OCI-LY7 (cell line): ENCODE results near the gene GABARAP. TPM values are rescaled to one million over a fixed set of nuclear protein-coding genes. Genes with fewer than 3 reads are reported as not detected.

Source experiments
- BruUV-seq: library from RNA; stranded (reverse); fragments of 400-500 nt; replicated peaks from 2 replicates; lab custom pipeline; 2021; lab: Mats Ljungman, UMichigan
- CTCF ChIA-PET: fragments of 300-600 bp; sonication (Branson Sonifier 250); formaldehyde crosslinking; loops from one replicate; lab custom pipeline; 2022; ENCODE audit warnings: antibody characterized with exemption; ENCODE audit not compliant: unreplicated experiment; lab: Charles Lee
- POLR2A ChIA-PET: fragments of 300-600 bp; sonication (Branson Sonifier 250); formaldehyde crosslinking; loops from one replicate; lab custom pipeline; 2022; ENCODE audit warnings: antibody characterized with exemption; lab: Charles Lee
- DNase-seq: peaks from one replicate; pipeline ENCODE4 v3.0.0-alpha.2; 2015; ENCODE audit warnings: low spot score
- H2AFZ ChIP-seq: fragments of 200-600 bp; sonication (generic), shearing (Covaris generic); 2 replicates; pipeline ENCODE4 v1.6.1; 2014; ENCODE audit warnings: mild to moderate bottlenecking, antibody characterized with exemption, low read length, moderate library complexity
- H3K27ac ChIP-seq: fragments of 200-600 bp; sonication (generic); 2 replicates; pipeline ENCODE4 v1.5.1; 2014; ENCODE audit warnings: mixed run types, low read depth, mild to moderate bottlenecking, moderate library complexity, low read length, inconsistent platforms; ENCODE audit not compliant: poor library complexity, severe bottlenecking
- H3K36me3 ChIP-seq: fragments of 200-600 bp; sonication (generic); 2 replicates; pipeline ENCODE4 v1.6.1; 2014; ENCODE audit warnings: mild to moderate bottlenecking, antibody characterized with exemption, low read length, moderate library complexity, mixed read lengths; ENCODE audit not compliant: insufficient read depth
- H3K4me1 ChIP-seq: fragments of 200-600 bp; sonication (generic); 2 replicates; pipeline ENCODE4 v1.5.1; 2014; ENCODE audit warnings: mild to moderate bottlenecking, low read length; ENCODE audit not compliant: insufficient read depth, poor library complexity, severe bottlenecking
- H3K4me2 ChIP-seq: fragments of 200-600 bp; sonication (generic); 2 replicates; pipeline ENCODE4 v1.6.1; 2014; ENCODE audit warnings: mild to moderate bottlenecking, low read length
- H3K4me3 ChIP-seq: fragments of 200-600 bp; sonication (generic); 2 replicates; pipeline ENCODE4 v1.5.1; 2014; ENCODE audit warnings: mild to moderate bottlenecking, low read depth, low read length; ENCODE audit not compliant: poor library complexity, severe bottlenecking
- H3K79me2 ChIP-seq: fragments of 200-600 bp; sonication (generic); 2 replicates; pipeline ENCODE4 v1.6.1; 2016; ENCODE audit warnings: low read depth, mild to moderate bottlenecking, low read length, moderate library complexity, mixed read lengths; ENCODE audit not compliant: insufficient read depth
- H3K9me2 ChIP-seq: fragments of 200-600 bp; sonication (generic); 2 replicates; pipeline ENCODE4 v1.6.1; 2016; ENCODE audit warnings: mild to moderate bottlenecking, low read length, mixed read lengths; ENCODE audit not compliant: insufficient read depth
- H3K9me3 ChIP-seq: fragments of 200-600 bp; sonication (generic); 2 replicates; pipeline ENCODE4 v1.6.1; 2014; ENCODE audit warnings: mild to moderate bottlenecking, mixed run types, low read length, mixed read lengths
- H4K20me1 ChIP-seq: fragments of 200-600 bp; sonication (generic); 2 replicates; pipeline ENCODE4 v1.6.1; 2014; ENCODE audit warnings: mild to moderate bottlenecking, antibody characterized with exemption, low read length, moderate library complexity, mixed read lengths; ENCODE audit not compliant: insufficient read depth
- EZH2phosphoT487 ChIP-seq: fragments of 200-600 bp; sonication (generic); IDR thresholded peaks from 2 replicates; pipeline ENCODE4 v1.6.1; 2018; ENCODE audit warnings: low read depth, borderline replicate concordance, mild to moderate bottlenecking, mixed run types, antibody characterized with exemption, low read length, moderate library complexity, mixed read lengths
- intact Hi-C: fragments of 100-400 bp; cut with micrococcal nuclease; formaldehyde crosslinking; loops from one replicate; pipeline ENCODE4 v1.10.0; 2022; ENCODE audit not compliant: unreplicated experiment
- total RNA-seq, 2 experiments: library from RNA; depleted of rRNA in 1 of 2; stranded (reverse); fragments of >200 nt in 1 of 2; shearing (Covaris generic) in 1 of 2; gene quantifications; 2 replicates each; pipeline ENCODE4 v1.2.3, GENCODE V29; 2014 to 2022
- TF ChIP-seq, protein P1 (sequence below): fragments of 200-600 bp; sonication (generic); conservative IDR thresholded peaks from 2 replicates; pipeline ENCODE4 v1.5.1; 2014; ENCODE audit warnings: mild to moderate bottlenecking, antibody characterized with exemption, low read length, moderate library complexity, mixed read lengths

GABARAP gene
- total RNA-seq, 2 experiments from 2014 or later: 128 to 199 TPM

DNA sequence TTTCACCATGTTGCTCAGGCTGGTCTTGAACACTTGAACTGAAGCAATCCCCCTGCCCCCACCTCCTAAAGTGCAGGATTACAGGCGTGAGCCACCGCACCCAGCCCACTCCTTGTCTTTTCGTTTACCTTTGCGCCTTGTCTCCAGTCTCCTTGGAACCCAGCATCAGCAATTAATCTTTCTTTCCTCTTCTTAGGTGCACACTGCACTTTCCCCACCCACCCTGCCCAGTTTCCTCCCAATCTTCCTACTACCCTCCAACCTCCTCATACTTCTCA is 21.5 kb upstream of the GABARAP start:
- H3K4me2 ChIP-seq: peak overlapping the region; percentile 65; the same call in 1 of the 2 replicates
- POLR2A ChIA-PET: interaction anchor here (1.0 kb wide), 1 partner anchor 46 kb away, joined by 3 read pairs; no protein-coding TSS in a partner anchor
- intact Hi-C loops: no loop called here

DNA sequence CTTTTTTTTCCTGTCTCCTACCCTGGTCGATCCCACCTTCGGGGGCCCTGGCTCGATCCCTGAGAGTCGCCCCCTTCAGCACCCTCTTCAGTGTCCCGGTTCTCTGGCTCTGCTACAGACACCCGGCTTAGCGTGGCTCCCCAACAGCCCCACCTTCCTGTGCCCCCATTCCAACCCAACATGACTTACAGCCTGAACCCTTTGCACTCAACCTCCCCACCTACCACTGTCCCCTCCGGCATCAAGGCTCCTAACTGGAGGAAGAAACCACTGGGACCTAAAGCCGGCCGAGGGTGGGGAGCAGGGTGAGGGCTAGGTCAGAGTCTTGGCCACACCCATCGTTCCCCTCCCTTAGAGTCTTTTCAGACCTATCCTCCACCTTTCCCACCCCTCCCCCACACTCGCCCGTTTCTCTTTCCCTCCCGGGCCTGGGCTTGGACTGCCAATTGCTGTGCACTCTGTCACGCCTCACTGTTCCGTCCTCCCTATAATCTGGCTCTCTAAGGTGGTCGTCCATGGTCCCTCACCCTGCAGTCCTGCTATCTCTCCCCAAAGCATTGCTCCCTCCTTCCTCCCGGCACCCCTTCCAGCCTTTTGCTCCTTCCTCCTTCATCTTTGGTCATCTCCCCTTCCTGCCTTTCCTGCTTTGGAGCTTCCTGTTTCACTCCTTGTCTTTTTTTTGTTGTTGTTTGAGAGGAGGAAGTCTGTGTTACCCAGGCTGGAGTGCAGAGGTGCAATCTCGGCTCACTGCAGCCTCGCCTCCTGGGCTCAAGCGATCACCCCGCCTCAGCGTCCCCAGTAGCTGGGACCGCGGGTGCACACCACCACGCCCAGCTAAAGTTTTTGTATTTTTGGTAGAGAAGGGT is 20.9 kb upstream of the GABARAP start:
- no peak overlapping the region for H3K27ac ChIP-seq
- ChIA-PET POLR2A (interaction anchor here (1.0 kb wide), 1 partner anchor 46 kb away, joined by 3 read pairs; no protein-coding TSS in a partner anchor), CTCF (no interaction called here)
- no peaks in the 10 kb centered on the region for H3K79me2 ChIP-seq
- no peaks in the 10 kb centered on the region for H3K9me3 ChIP-seq
- intact Hi-C loops: no loop called here
- no peak for DNase-seq
- TF ChIP-seq, protein P1, sequence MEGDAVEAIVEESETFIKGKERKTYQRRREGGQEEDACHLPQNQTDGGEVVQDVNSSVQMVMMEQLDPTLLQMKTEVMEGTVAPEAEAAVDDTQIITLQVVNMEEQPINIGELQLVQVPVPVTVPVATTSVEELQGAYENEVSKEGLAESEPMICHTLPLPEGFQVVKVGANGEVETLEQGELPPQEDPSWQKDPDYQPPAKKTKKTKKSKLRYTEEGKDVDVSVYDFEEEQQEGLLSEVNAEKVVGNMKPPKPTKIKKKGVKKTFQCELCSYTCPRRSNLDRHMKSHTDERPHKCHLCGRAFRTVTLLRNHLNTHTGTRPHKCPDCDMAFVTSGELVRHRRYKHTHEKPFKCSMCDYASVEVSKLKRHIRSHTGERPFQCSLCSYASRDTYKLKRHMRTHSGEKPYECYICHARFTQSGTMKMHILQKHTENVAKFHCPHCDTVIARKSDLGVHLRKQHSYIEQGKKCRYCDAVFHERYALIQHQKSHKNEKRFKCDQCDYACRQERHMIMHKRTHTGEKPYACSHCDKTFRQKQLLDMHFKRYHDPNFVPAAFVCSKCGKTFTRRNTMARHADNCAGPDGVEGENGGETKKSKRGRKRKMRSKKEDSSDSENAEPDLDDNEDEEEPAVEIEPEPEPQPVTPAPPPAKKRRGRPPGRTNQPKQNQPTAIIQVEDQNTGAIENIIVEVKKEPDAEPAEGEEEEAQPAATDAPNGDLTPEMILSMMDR: no peak
- no peak for TF ChIP-seq EZH2phosphoT487
- H2AFZ ChIP-seq: peak overlapping the region; percentile 62
- H3K36me3 ChIP-seq: peaks cover 15% of the 10 kb centered on the region
- H3K4me2 ChIP-seq: peak overlapping the region; percentile 65
- peak overlapping the region; percentile 44 for H3K4me3 ChIP-seq
- no peaks in the 10 kb centered on the region for H4K20me1 ChIP-seq
- BruUV-seq: no TSS peak
- peaks cover 17% of the 10 kb centered on the region for H3K4me1 ChIP-seq
- no peaks in the 10 kb centered on the region for H3K9me2 ChIP-seq

More for the DNA sequence above, 21.5 kb upstream of the GABARAP start:
- Histone ChIP-seq H3K4me1 (peaks cover 17% of the 10 kb centered on the region), H3K9me2 (no peaks in the 10 kb centered on the region), H3K27ac (no peak overlapping the region), H3K36me3 (peaks cover 9% of the 10 kb centered on the region), H3K9me3 (no peaks in the 10 kb centered on the region), H3K4me3 (peak overlapping the region; percentile 44), H3K79me2 (no peaks in the 10 kb centered on the region), H2AFZ (peak overlapping the region; percentile 62; the same call in 1 of the 2 replicates), H4K20me1 (no peaks in the 10 kb centered on the region)
- TF ChIP-seq, protein P1: no peak
- TF ChIP-seq EZH2phosphoT487: no peak
- no peak for DNase-seq
- CTCF ChIA-PET: no interaction called here
- no TSS peak for BruUV-seq
